ENCODE measurements around the gene FGD5.

- TF ChIP-seq EZH2 (IDR thresholded peaks at IDR 0.05; ENCODE audit: borderline replicate concordance, insufficient read depth, low read depth, low read length, poor library complexity, severe bottlenecking), result no peak
- no peak for TF ChIP-seq CTCF (IDR thresholded peaks at IDR 0.05)
Observed at GRCh38 chr3:14827776-14828175, 9.0 kb downstream of the FGD5 start.
